Cardiac septum (tissue), 1 donor: ENCODE data around the gene COL26A1. TPM values are rescaled to one million over a fixed set of nuclear protein-coding genes. Genes with fewer than 3 reads are reported as not detected.
"Not testable (repeated sequence)": the region's sequence is repeated elsewhere in the genome, so short reads cannot be mapped to it uniquely, and the experiment has no call there.

Experiments
- DNase-seq: peaks from one replicate; pipeline ENCODE4 v3.0.0-alpha.2; 2020; ENCODE audit warnings: low spot score
- intact Hi-C: fragments of 100-400 bp; cut with DNase I; formaldehyde crosslinking; loops from one replicate; pipeline ENCODE4 v1.14.0; 2022
- total RNA-seq: library from RNA; stranded (reverse); fragmentation: NEBNext Ultra II Directional; extraction: Animal tissue kit (Norgen Biotek cat#: 25700); gene quantifications from one replicate; pipeline ENCODE4 v1.2.1, GENCODE V29; 2021
- donor health status: DM: no; HTN: no; CAD: no.

COL26A1 gene
- total RNA-seq, 1 donor from 2014 or later, result not detected

DNA sequence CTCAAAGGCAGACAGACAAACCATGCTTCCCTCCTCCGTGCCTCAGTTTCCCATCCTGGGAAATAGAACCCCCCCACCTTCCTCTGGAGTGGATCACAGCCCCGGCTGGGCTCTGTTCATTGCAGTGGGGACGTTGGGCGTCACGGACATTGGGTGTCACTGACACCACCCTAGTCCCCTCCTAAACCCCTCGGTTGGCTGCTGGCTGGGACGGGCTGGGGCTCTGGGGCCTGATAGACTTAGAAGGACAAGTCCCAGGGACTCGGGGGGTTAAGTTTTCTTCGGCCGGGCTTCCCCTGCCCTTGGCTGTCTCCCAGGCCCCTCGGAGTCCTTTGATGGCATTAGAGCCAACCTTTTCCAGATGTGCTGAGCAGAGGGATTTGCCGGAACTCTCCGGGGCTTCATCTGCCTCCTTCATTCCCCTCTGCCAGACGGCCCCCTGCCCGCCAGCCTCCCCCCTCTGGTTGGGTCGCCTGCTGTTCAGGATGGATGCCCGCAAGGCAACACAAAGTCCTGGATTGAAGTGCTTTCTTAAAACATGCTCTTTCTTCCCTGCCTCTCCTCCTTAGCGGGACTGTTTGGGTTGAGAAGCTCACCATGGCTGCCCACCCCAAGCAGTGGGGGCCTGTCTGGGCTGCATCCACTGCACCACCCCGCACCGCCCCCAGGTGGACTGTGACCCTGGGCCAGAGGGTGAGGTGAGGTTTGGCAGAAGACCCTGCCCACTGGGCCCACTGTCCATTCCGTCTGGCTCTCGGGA is 73.0 kb downstream of the COL26A1 start:
- intact Hi-C loops, result no loop called here
- DNase-seq, result no peak

DNA sequence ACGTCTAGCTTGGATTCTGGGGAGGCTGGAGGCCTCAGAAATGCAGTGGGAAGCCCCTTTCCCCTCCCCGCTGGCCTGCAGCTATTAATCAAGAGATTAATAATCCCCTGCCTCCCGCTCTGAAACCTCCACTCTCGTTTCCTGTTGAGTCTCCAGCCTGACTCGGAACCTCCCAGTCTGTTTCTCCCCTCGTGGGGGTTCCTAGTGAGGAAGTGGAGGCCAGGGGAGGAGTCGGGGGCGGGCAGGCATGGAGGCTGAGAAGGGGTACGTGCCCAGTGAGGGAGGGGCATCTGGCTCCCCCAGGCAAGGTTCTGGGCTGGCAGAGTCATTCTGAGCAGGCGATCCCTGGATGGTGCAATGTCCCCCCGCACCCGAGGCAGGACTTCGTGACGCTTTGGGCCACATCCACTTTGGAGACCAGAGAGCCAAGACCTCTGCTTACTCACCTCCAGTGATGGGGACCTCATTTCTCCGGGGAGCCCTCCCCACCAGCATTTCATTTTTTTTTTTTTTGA is 73.6 kb downstream of the COL26A1 start:
- DNase-seq, result no peak
- intact Hi-C loops, result no loop called here

DNA sequence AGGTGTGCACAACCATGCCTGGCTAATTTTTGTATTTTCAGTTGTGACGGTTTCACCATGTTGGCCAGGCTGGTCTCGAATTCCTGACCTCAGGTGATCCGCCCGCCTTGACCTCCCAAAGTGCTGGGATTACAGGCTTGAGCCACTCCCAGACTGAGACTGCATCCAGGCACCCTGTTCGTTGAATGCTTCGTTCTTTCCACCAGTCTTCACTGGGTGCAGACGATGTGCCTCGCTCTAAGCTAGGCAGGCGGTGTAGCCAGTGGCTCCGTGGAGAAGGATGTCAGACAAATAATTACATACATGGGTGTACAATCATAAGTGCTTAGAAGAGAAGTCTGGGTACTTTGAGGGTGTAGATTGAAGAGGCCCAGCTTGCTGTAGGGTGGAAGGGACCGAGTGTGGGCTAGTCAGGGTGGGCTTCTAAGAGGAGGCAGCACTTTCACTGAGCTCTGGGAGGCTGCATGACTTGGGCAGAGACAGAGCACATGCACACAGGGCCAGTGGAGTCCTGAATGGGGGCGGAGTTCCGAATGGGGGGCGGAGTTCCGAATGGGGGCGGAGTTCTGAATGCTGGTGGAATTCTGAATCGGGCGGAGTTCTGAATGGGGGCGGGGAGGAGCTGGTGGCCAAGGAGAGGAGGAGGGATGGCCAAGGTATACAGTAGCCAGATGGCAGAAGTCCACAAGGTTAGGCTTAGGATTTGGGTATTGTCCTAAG is 74.3 kb downstream of the COL26A1 start:
- intact Hi-C loops, result no loop called here
- DNase-seq, result no peak

GRCh38 chr7:101441890-101442289 is 79.2 kb downstream of the COL26A1 start:
- intact Hi-C loops, result no loop called here
- DNase-seq, result no peak

- intact Hi-C loops, result no loop called here
- no peak for DNase-seq
These were observed 79.9 kb downstream of the COL26A1 start for GRCh38 chr7:101442426-101443070.

DNA sequence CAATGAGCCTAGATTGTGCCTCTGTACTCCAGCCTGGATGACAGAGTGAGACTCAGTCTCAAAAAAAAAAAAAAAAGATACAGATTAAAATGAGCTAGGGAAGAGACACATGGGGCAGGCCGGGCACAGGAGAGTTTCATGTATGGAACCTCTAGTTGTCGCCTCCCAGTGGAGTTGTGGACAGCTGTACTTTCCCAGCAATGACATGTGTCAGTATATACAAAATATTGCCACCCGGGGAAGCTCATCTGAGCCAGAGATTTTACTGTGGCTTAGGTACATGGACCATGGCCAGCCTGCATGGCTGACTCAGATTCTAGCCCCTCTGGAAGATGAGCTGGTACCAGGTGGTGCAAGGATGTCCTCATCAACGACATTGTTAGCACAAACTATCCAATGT is 87.4 kb downstream of the COL26A1 start:
- no peak for DNase-seq
- intact Hi-C loops, result no loop called here

GRCh38 chr7:101453617-101454016 is 90.9 kb downstream of the COL26A1 start:
- intact Hi-C loops, result no loop called here
- no peak for DNase-seq

DNA sequence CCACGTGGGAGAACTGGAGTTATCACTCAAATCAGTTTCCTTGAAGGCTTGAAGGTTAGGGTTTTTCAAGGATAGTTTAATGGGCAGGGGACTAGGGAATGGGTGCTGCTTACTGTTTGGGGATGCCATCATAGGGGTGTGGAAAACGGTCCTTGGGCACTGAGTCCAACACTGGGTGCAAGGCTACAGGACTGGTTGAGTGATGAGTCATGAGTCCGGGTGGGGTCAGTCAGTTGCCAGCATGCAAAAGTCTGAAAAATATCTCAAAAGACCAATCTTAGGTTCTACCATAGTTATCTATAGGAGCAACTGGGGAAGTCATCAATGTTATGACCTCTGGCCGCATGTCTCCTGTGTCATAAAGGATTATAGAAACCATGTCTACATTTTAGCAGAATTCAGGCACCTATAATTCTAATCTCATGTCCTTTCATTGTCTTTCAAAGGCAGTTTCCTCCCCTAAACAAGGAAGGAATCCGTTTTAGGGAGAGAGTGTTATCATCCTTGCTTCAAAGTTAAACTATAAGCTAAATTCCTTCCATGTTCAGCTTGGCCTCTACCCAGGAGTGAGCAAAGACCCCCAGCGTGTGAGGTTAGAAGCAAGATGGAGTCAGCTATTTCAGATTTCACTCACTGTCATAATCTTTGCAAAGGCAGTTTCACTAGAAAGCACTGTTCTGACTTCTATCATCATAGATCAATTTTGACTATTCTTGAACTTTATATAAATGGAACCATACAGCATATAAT is 94.5 kb downstream of the COL26A1 start:
- no peak for DNase-seq
- intact Hi-C loops, result no loop called here

GRCh38 chr7:101465131-101465530 is 102.5 kb downstream of the COL26A1 start:
- intact Hi-C loops, result no loop called here
- no peak for DNase-seq

DNA sequence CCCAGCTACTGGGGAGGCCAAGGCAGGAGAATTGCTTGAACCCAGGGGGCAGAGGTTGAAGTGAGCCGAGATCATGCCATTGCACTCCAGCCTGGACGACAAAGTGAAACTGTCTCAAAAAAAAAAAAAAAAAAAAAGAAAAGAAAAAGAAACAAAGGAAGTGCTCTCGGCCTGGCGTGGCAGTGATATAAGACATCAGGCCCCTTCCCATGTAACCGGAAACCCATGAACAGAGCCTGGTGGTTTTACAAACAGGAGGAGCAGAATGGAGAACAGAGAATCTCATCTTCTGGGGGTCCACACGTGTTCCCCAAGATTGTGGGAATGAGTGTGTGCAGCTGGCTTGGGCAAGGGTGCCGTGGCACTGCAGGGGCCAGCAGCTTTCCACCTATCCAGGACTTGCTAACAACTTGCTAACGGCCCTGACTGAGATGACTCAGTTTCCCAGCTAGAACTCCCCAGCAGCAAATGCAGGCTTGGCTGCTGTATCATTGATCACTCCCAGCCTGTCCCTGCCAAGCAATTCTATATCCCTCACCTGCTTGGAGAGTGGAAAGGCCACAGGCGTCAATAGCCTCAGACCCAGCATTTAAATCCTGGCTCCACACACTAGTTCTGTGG is 103.0 kb downstream of the COL26A1 start:
- DNase-seq, result no peak
- intact Hi-C loops, result no loop called here

GRCh38 chr7:101466871-101467270 is 104.2 kb downstream of the COL26A1 start:
- DNase-seq, result no peak
- intact Hi-C loops, result no loop called here

DNA sequence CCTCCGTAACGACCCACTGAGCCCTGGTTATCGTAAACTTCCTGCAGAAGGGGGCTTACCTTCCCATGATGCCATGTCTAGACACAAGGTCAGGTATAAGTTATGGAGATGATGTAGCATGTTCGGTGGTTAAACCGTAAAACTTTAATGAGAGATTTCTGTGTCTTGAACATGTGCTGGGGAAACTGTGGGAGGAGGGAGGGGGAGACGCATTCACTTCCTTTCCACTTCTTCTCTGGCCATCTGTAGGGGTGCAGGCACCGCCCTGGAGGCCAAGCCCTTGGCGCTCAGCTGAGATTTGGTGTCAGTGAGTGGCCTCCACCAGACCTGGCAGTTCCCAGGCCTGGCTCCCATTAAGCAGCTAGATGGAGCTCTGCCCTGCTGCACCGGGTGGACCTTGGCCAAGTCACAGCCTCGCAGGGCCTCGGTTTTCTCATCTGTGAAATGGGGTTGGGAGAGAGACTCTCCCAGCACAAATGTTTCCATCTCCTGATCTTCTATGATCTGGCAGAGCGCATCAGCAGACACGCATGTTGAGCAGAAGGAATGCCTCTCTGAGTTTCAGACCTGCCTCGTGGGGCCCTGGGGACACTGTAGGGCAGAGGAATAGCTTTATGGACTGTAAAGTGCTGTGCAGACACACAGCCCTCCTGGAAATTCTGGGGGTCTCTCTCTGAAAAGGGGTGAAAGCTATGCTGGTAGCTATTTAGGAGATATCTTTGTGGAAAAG is 106.0 kb downstream of the COL26A1 start:
- intact Hi-C loops, result no loop called here
- no peak for DNase-seq

GRCh38 chr7:101470668-101471487 is 108.2 kb downstream of the COL26A1 start:
- DNase-seq, result no peak
- intact Hi-C loops, result no loop called here

DNA sequence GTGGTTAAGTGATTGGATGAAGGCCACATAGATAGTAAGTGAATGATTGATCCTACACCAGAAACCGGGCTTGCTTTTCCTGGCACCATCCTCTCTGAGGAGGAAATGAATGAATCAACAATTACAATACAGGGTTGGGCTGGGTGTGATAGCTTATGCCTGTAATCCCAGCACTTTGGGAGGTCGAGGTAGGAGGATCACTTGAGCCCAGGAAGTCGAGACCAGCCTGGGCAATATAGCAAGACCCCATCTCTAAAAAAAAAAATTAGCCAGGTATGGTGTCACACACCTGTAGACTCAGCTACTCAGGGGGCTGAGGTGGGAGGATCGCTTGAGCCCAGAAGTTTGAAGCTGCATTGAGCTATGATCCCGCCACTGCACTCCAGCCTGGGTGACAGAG is 111.5 kb downstream of the COL26A1 start:
- intact Hi-C loops, result no loop called here
- no peak for DNase-seq

DNA sequence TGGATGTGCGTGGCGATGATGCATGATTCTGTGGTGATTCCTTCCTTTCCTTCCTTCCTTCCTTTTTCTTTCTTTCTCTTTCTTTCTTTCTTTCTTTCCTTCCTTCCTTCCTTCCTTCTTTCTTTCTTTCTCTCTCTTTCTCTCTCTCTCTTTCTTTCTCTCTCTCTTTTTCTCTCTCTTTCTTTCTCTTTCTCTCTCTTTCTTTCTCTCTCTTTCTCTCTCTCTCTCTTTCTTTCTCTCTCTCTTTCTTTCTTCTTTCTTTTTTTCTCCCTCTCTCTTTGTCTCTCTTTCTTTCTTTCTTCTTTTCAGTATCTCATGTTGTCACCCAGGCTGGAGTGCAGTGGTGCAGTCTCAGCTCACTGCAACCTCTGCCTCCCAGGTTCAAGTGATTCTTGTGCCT is 113.0 kb downstream of the COL26A1 start:
- intact Hi-C loops, DNase-seq: not testable (repeated sequence)

DNA sequence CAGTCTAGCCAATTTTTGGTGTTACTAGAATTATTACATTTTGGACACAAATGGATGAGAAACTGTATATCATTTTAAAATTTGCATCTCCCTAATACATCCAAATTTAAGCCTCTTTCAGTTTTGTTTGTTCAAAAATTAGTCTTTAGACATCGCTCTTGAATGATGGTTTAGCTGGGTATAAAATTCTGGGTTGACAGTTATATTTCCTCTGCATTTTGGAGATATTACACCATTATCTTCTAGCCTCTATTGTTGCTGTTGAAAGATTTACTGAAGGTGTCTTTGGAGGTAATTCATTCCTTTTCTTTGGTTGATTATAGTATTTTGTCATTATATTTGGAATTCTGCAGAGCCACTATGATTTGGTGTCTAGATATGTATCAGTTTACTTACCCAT is 116.5 kb downstream of the COL26A1 start:
- no peak for DNase-seq
- intact Hi-C loops, result no loop called here

DNA sequence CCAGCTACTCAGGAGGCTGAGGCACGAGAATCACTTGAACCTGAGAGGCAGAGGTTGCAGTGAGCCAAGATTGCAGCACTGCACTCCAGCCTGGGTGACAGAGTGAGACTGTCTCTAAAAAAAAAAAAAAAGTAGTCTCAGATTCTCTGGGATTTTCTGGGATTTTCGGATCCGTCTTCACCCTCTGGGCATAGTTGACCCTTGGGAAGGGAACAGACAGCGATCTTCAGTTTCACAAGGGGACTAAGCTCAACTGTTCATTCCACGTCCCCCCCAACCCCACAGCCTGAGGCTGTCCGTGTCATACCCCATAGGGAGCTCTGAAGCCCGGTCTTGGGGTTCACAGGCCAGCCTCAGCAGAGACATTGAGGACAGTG is 123.4 kb downstream of the COL26A1 start:
- intact Hi-C loops, DNase-seq: not testable (repeated sequence)
